Measurements from ENCODE around the gene ELMOD1.

Gene ELMOD1

GRCh38 chr11:107631043-107631442 lies 40.1 kb downstream of the ELMOD1 start:
- in situ Hi-C loops (cut with MboI; ENCODE audit: low sequenced_read_pairs) = no loop called here

GRCh38 chr11:107631931-107632330 lies 41.0 kb downstream of the ELMOD1 start:
- in situ Hi-C loops (cut with MboI; ENCODE audit: low sequenced_read_pairs) = no loop called here

- in situ Hi-C loops (cut with MboI; ENCODE audit: low sequenced_read_pairs) = no loop called here
Observed at GRCh38 chr11:107646783-107647182, 55.8 kb downstream of the ELMOD1 start.

GRCh38 chr11:107648242-107648641 lies 57.3 kb downstream of the ELMOD1 start:
- in situ Hi-C loops (cut with MboI; ENCODE audit: low sequenced_read_pairs) = no loop called here

- in situ Hi-C loops (cut with MboI; ENCODE audit: low sequenced_read_pairs) = no loop called here
Observed at GRCh38 chr11:107651672-107652071, 60.7 kb downstream of the ELMOD1 start.

GRCh38 chr11:107653076-107653475 lies 62.1 kb downstream of the ELMOD1 start:
- in situ Hi-C loops (cut with MboI; ENCODE audit: low sequenced_read_pairs) = no loop called here

- in situ Hi-C loops (cut with MboI; ENCODE audit: low sequenced_read_pairs) = no loop called here
Observed at GRCh38 chr11:107655602-107656001, 64.7 kb downstream of the ELMOD1 start.

GRCh38 chr11:107659310-107659709 lies 68.4 kb downstream of the ELMOD1 start:
- in situ Hi-C loops (cut with MboI; ENCODE audit: low sequenced_read_pairs) = no loop called here

GRCh38 chr11:107660066-107660465 lies 69.1 kb downstream of the ELMOD1 start:
- in situ Hi-C loops (cut with MboI; ENCODE audit: low sequenced_read_pairs) = no loop called here

GRCh38 chr11:107661656-107662055 lies 70.7 kb downstream of the ELMOD1 start:
- in situ Hi-C loops (cut with MboI; ENCODE audit: low sequenced_read_pairs) = no loop called here

- in situ Hi-C loops (cut with MboI; ENCODE audit: low sequenced_read_pairs) = no loop called here
Observed at GRCh38 chr11:107665018-107665417, 74.1 kb downstream of the ELMOD1 start.

- in situ Hi-C loops (cut with MboI; ENCODE audit: low sequenced_read_pairs) = no loop called here
Observed at GRCh38 chr11:107666911-107667613, 76.1 kb downstream of the ELMOD1 start.

GRCh38 chr11:107669191-107669740 lies 78.3 kb downstream of the ELMOD1 start:
- in situ Hi-C loops (cut with MboI; ENCODE audit: low sequenced_read_pairs) = no loop called here

- in situ Hi-C loops (cut with MboI; ENCODE audit: low sequenced_read_pairs) = no loop called here
Observed at GRCh38 chr11:107669893-107670601, 79.1 kb downstream of the ELMOD1 start.

- in situ Hi-C loops (cut with MboI; ENCODE audit: low sequenced_read_pairs) = no loop called here
Observed at GRCh38 chr11:107675902-107676301, 85.0 kb downstream of the ELMOD1 start.

GRCh38 chr11:107676336-107677057 lies 85.5 kb downstream of the ELMOD1 start:
- in situ Hi-C loops (cut with MboI; ENCODE audit: low sequenced_read_pairs) = no loop called here

- in situ Hi-C loops (cut with MboI; ENCODE audit: low sequenced_read_pairs) = no loop called here
Observed at GRCh38 chr11:107677924-107678631, 87.1 kb downstream of the ELMOD1 start.

GRCh38 chr11:107678632-107678971 lies 87.7 kb downstream of the ELMOD1 start:
- in situ Hi-C loops (cut with MboI; ENCODE audit: low sequenced_read_pairs) = no loop called here

- in situ Hi-C loops (cut with MboI; ENCODE audit: low sequenced_read_pairs) = loop anchor here (10.0 kb wide), 1 partner anchor 125 kb away; no protein-coding TSS in a partner anchor
Observed at GRCh38 chr11:107679255-107680024, 88.5 kb downstream of the ELMOD1 start.

GRCh38 chr11:107682171-107682570 lies 91.2 kb downstream of the ELMOD1 start:
- in situ Hi-C loops (cut with MboI; ENCODE audit: low sequenced_read_pairs) = loop anchor here (10.0 kb wide), 1 partner anchor 127 kb away; no protein-coding TSS in a partner anchor

Measured in HL-60/S4 treated with phorbol 12-myristate 13-acetate at 8.2 ng/mL for 4 days and 3 days (cell line).